Uterus (tissue), 4 donors: ENCODE data around the gene BANK1. TPM values are rescaled to one million over a fixed set of nuclear protein-coding genes. Genes with fewer than 3 reads are reported as not detected.

Source experiments
- DNase-seq, 2 donors: peaks; one replicate each; pipeline ENCODE4 v3.0.0-alpha.2; 2019 to 2020
- H3K27ac ChIP-seq, 2 donors: fragments of 200-600 bp; sonication (generic); 1 replicate in 1 of 2; 2 replicates in 1 of 2; pipeline ENCODE4 v1.5.1; 2016 to 2018
- H3K27me3 ChIP-seq, 2 donors: fragments of 200-600 bp; sonication (generic); one replicate each; pipeline ENCODE4 v1.5.1; 2018 to 2019; ENCODE audit warnings: control low read depth in 1 of 2
- H3K36me3 ChIP-seq, 2 donors: fragments of 200-600 bp; sonication (generic); one replicate each; pipeline ENCODE4 v1.5.1; 2019; ENCODE audit warnings: control low read depth in 1 of 2
- H3K4me1 ChIP-seq, 2 donors: fragments of 200-600 bp; sonication (generic); one replicate each; pipeline ENCODE4 v1.5.1; 2018 to 2019; ENCODE audit warnings: control low read depth in 1 of 2
- H3K4me3 ChIP-seq, 2 donors: fragments of 200-600 bp; sonication (generic); 1 replicate in 1 of 2; 2 replicates in 1 of 2; pipeline ENCODE4 v1.5.1; 2018 to 2019; ENCODE audit warnings: mild to moderate bottlenecking in 1 of 2
- H3K9me3 ChIP-seq, 2 donors: fragments of 200-600 bp; sonication (generic); one replicate each; pipeline ENCODE4 v1.5.1; 2019; ENCODE audit warnings: control low read depth in 1 of 2
- POLR2A ChIP-seq, 2 donors: fragments of 450-650 bp; IDR thresholded peaks; one replicate each; pipeline ENCODE4 v1.6.1; 2016; ENCODE audit warnings: antibody characterized with exemption in 2 of 2, mild to moderate bottlenecking in 1 of 2, moderate library complexity in 1 of 2
- intact Hi-C: fragments of 100-400 bp; cut with DNase I; formaldehyde crosslinking; loops from one replicate; pipeline ENCODE4 v1.15.1; 2023; ENCODE audit warnings: low total_unique reads
- total RNA-seq, 4 donors: library from RNA; depleted of rRNA in 3 of 4; stranded (reverse); fragments of >200 nt in 3 of 4; gene quantifications; one replicate each; pipeline versions ENCODE4 v1.1.0 to v1.2.4, GENCODE V29; 2014 to 2023
- TF ChIP-seq, protein P1 (sequence below), 4 experiments: fragments of 200-600 bp in 2 of 4; fragments of 450-650 bp in 2 of 4; sonication (generic) in 2 of 4; IDR thresholded peaks; one replicate each; pipeline ENCODE4 v1.5.1; 2016 to 2019; ENCODE audit warnings: antibody characterized with exemption in 4 of 4, mild to moderate bottlenecking in 2 of 4, moderate library complexity in 1 of 4
- donor health status: DM: yes; HTN: yes; CAD: no.

Gene BANK1
- total RNA-seq, 4 donors from 2014 or later, result 0.49 to 3.1 (median 0.59) TPM; not detected in 1

DNA sequence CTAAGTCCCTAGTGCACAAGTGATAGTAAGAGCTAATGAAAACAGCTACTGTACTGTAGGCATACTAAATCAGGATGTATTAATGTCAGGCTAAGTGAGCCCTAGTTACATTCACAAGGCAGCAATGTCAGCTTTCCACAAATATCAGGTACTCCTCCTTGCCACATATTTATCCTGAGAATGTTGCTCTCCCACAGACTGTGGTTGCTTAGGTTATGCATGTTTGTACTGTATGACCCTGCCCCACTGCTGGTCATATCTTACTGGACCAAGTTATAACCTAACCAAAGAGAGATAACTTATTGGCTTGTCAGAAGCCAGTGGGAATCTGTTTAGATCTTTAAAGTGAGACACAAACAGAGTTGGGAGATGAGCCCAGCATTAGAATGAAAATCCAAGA, 313.7 kb downstream of the BANK1 start:
- H3K4me3 ChIP-seq, result no peak overlapping the region
- intact Hi-C loops, result no loop called here
- TF ChIP-seq POLR2A (IDR thresholded peaks at IDR 0.05), result no peak
- TF ChIP-seq, protein P1, sequence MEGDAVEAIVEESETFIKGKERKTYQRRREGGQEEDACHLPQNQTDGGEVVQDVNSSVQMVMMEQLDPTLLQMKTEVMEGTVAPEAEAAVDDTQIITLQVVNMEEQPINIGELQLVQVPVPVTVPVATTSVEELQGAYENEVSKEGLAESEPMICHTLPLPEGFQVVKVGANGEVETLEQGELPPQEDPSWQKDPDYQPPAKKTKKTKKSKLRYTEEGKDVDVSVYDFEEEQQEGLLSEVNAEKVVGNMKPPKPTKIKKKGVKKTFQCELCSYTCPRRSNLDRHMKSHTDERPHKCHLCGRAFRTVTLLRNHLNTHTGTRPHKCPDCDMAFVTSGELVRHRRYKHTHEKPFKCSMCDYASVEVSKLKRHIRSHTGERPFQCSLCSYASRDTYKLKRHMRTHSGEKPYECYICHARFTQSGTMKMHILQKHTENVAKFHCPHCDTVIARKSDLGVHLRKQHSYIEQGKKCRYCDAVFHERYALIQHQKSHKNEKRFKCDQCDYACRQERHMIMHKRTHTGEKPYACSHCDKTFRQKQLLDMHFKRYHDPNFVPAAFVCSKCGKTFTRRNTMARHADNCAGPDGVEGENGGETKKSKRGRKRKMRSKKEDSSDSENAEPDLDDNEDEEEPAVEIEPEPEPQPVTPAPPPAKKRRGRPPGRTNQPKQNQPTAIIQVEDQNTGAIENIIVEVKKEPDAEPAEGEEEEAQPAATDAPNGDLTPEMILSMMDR (IDR thresholded peaks at IDR 0.05), result no peak

DNA sequence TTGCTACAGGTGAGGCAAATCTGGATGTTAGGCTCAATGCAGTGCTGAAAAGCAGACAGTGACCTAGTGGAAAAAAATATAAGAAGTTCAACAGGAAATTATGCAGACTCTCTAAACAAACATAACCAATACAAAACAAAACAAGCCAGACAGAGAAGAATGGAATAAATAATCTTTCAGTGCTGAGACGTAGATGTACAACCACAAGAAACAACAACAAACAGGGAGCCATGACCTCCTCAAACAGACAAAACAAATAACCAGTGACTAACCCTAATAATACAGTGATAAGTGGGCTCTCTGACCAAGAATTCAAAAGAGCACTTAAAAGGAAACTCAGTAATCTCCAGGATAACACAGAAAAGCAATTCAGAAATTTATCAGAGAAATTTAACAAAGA, 315.5 kb downstream of the BANK1 start:
- Histone ChIP-seq H3K36me3 (no peaks in the 10 kb centered on the region), H3K4me1 (no peaks in the 10 kb centered on the region), H3K9me3 (no peaks in the 10 kb centered on the region), H3K27me3 (no peaks in the 10 kb centered on the region), H3K27ac (no peak overlapping the region), H3K4me3 (no peak overlapping the region)
- no peak for TF ChIP-seq POLR2A (IDR thresholded peaks at IDR 0.05)
- TF ChIP-seq, protein P1 (IDR thresholded peaks at IDR 0.05), result no peak
- no peak for DNase-seq
- intact Hi-C loops, result no loop called here

More for the DNA sequence above, 313.7 kb downstream of the BANK1 start:
- DNase-seq, result no peak
- Histone ChIP-seq H3K27me3 (no peaks in the 10 kb centered on the region), H3K4me1 (no peaks in the 10 kb centered on the region), H3K9me3 (no peaks in the 10 kb centered on the region), H3K36me3 (no peaks in the 10 kb centered on the region), H3K27ac (no peak overlapping the region)

DNA sequence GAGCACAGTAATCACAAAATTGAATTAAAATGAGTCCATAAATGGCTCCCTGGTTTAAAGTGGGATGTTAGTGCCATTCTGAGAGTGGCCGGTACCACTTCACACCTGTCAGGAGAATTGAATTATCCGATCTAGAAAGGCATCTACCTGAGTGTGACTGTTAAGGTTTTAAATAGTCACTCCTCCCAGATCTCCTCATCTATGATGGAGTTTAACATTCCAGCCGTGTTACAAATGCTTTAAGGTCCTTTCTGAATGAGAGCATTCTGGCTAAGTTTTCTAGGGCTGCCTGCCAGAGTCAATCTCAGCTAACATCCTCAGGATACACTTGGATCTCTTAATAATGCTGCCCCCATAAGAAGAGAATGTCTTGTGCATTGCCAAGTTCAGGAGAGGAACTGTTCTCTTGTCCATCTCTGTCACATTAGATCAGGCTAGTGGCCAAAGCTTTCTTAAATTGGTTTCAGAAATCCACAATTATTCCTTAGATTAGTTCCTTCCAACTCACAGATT, 323.6 kb downstream of the BANK1 start:
- DNase-seq, result no peak
- no peaks in the 10 kb centered on the region for H3K9me3 ChIP-seq
- no peaks in the 10 kb centered on the region for H3K27me3 ChIP-seq
- no peak for TF ChIP-seq POLR2A (IDR thresholded peaks at IDR 0.05)
- TF ChIP-seq, protein P1 (IDR thresholded peaks at IDR 0.05), result no peak
- intact Hi-C loops, result no loop called here
- H3K36me3 ChIP-seq, result no peaks in the 10 kb centered on the region
- no peaks in the 10 kb centered on the region for H3K4me1 ChIP-seq
- no peak overlapping the region for H3K4me3 ChIP-seq
- no peak overlapping the region for H3K27ac ChIP-seq

DNA sequence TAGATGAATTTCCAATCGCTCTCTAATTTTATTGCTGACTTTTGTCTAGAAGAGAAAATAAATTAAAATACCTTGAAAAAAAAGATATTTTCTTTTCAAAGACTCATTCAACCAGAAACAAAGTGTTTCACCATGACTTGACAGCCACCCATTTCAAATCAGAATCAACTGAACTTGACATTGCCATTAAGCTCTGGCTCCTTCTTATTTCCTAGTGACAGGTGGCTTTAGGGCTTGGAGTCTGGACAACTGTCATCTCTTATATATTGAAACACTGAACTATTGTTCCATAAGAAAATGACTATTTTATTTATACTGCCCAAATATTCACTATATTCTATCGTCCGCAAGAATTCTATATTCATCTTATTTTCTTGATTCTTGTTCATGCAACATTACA, 325.6 kb downstream of the BANK1 start:
- no peak for DNase-seq
- H3K27me3 ChIP-seq, result no peaks in the 10 kb centered on the region
- intact Hi-C loops, result no loop called here
- no peaks in the 10 kb centered on the region for H3K9me3 ChIP-seq
- H3K4me1 ChIP-seq, result no peaks in the 10 kb centered on the region
- no peaks in the 10 kb centered on the region for H3K36me3 ChIP-seq
- no peak overlapping the region for H3K4me3 ChIP-seq
- H3K27ac ChIP-seq, result no peak overlapping the region
- TF ChIP-seq, protein P1 (IDR thresholded peaks at IDR 0.05), result no peak
- TF ChIP-seq POLR2A (IDR thresholded peaks at IDR 0.05), result no peak

DNA sequence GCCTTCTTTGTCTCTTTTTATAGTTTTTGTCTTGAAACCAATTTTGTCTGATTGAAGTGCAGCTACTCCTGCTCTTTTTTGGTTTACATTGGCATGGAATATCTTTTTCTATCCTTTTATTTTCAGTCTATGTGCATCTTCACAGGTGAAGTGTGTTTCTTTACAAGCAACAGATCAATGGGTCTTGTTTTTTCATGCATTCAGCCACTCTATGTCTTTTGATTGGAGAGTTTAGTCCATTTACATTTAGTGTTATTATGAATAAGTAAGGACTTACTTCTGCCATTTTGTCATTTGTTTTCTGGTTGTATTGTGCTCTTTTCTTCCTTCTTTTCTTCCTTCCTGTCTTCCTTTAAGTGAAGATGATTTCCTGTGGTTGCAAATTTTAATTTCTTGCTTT, 330.3 kb downstream of the BANK1 start:
- Histone ChIP-seq H3K27me3 (no peaks in the 10 kb centered on the region), H3K4me1 (no peaks in the 10 kb centered on the region), H3K36me3 (no peaks in the 10 kb centered on the region), H3K4me3 (no peak overlapping the region), H3K27ac (no peak overlapping the region), H3K9me3 (no peaks in the 10 kb centered on the region)
- TF ChIP-seq POLR2A (IDR thresholded peaks at IDR 0.05), result no peak
- TF ChIP-seq, protein P1 (IDR thresholded peaks at IDR 0.05), result no peak
- no peak for DNase-seq
- intact Hi-C loops, result no loop called here
